ENCODE measurements around the gene ACER3.

Gene ACER3

GRCh38 chr11:76843907-76844306, 16.8 kb upstream of the ACER3 start:
- H3K79me1 ChIP-seq (ENCODE audit: low read depth, low read length) = no peaks in the 10 kb centered on the region

GRCh38 chr11:76844511-76844910, 16.2 kb upstream of the ACER3 start:
- H3K27ac ChIP-seq (replicated peaks; ENCODE audit: low read length) = no peak overlapping the region
- H3K18ac ChIP-seq (ENCODE audit: low read length) = no peak overlapping the region
- no peak overlapping the region for H2AFZ ChIP-seq (ENCODE audit: low read length)
- no peak overlapping the region for H3K9ac ChIP-seq (ENCODE audit: low read depth, low read length, poor library complexity)
- no peak overlapping the region for H2BK5ac ChIP-seq (ENCODE audit: low read length)
- H3K4me1 ChIP-seq (ENCODE audit: control insufficient read depth in 2 of 2, insufficient read depth in 1 of 2, low read depth in 1 of 2, low read length in 2 of 2) = peaks cover under 1 to 11% of the 10 kb centered on the region in 2 donors
- H2BK12ac ChIP-seq (ENCODE audit: low read length) = no peak overlapping the region
- H3K4ac ChIP-seq (ENCODE audit: low read length) = no peak overlapping the region
- DNase-seq (ENCODE audit: low spot score) = no peak
- no peak overlapping the region for H2AK5ac ChIP-seq (ENCODE audit: low read depth, low read length)
- H4K8ac ChIP-seq (ENCODE audit: low read depth, low read length) = no peak overlapping the region
- no peak overlapping the region for H3K4me2 ChIP-seq (ENCODE audit: insufficient read depth, low read length, poor library complexity, severe bottlenecking)
- H3K27me3 ChIP-seq (ENCODE audit: control insufficient read depth in 3 of 3, insufficient read depth in 3 of 3, low read depth in 1 of 3, low read length in 3 of 3) = no peaks in the 10 kb centered on the region
- H3K23ac ChIP-seq (ENCODE audit: low read depth, low read length, poor library complexity) = no peak overlapping the region
- no peak overlapping the region for H2BK15ac ChIP-seq (ENCODE audit: low read length)
- H4K91ac ChIP-seq (ENCODE audit: low read depth, low read length, poor library complexity) = no peak overlapping the region
- H3K14ac ChIP-seq (ENCODE audit: low read length) = no peak overlapping the region
- H3K79me1 ChIP-seq (ENCODE audit: low read depth, low read length) = no peaks in the 10 kb centered on the region
- no peaks in the 10 kb centered on the region for H3K9me3 ChIP-seq (replicated peaks in 1 of 2; ENCODE audit: control insufficient read depth in 2 of 2, insufficient read depth in 1 of 2, low read depth in 1 of 2, low read length in 2 of 2)
- no CpG with 5 or more reads among the region's 10 CpGs for WGBS, 2 donors (ENCODE audit: extremely low coverage in 2 of 2, insufficient read length in 2 of 2, insufficient replicate concordance in 1 of 2)
- H2BK120ac ChIP-seq (ENCODE audit: low read depth, low read length) = no peak overlapping the region
- H3K4me3 ChIP-seq (ENCODE audit: low read length in 2 of 2) = no peak overlapping the region
- H3K36me3 ChIP-seq (replicated peaks in 1 of 2; ENCODE audit: control insufficient read depth in 2 of 2, insufficient read depth in 2 of 2, low read length in 2 of 2) = no peaks in the 10 kb centered on the region

More at GRCh38 chr11:76843907-76844306, 16.8 kb upstream of the ACER3 start:
- no CpG with 5 or more reads among the region's 3 CpGs for WGBS, 2 donors (ENCODE audit: extremely low coverage in 2 of 2, insufficient read length in 2 of 2, insufficient replicate concordance in 1 of 2)
- H3K27me3 ChIP-seq (ENCODE audit: control insufficient read depth in 3 of 3, insufficient read depth in 3 of 3, low read depth in 1 of 3, low read length in 3 of 3) = no peaks in the 10 kb centered on the region
- no peak overlapping the region for H2BK12ac ChIP-seq (ENCODE audit: low read length)
- no peak overlapping the region for H2BK120ac ChIP-seq (ENCODE audit: low read depth, low read length)
- H3K27ac ChIP-seq (replicated peaks; ENCODE audit: low read length) = no peak overlapping the region
- no peak overlapping the region for H4K8ac ChIP-seq (ENCODE audit: low read depth, low read length)
- no peak overlapping the region for H3K18ac ChIP-seq (ENCODE audit: low read length)
- no peak overlapping the region for H3K23ac ChIP-seq (ENCODE audit: low read depth, low read length, poor library complexity)
- no peak overlapping the region for H3K4ac ChIP-seq (ENCODE audit: low read length)
- no peak overlapping the region for H3K9ac ChIP-seq (ENCODE audit: low read depth, low read length, poor library complexity)
- no peak overlapping the region for H3K14ac ChIP-seq (ENCODE audit: low read length)
- H3K9me3 ChIP-seq (replicated peaks in 1 of 2; ENCODE audit: control insufficient read depth in 2 of 2, insufficient read depth in 1 of 2, low read depth in 1 of 2, low read length in 2 of 2) = no peaks in the 10 kb centered on the region
- H3K4me1 ChIP-seq (ENCODE audit: control insufficient read depth in 2 of 2, insufficient read depth in 1 of 2, low read depth in 1 of 2, low read length in 2 of 2) = peaks cover 5 to 13% of the 10 kb centered on the region in 2 donors
- H3K4me3 ChIP-seq (ENCODE audit: low read length in 2 of 2) = no peak overlapping the region
- no peak overlapping the region for H2AK5ac ChIP-seq (ENCODE audit: low read depth, low read length)
- H4K91ac ChIP-seq (ENCODE audit: low read depth, low read length, poor library complexity) = no peak overlapping the region
- no peak overlapping the region for H2BK15ac ChIP-seq (ENCODE audit: low read length)
- H2BK5ac ChIP-seq (ENCODE audit: low read length) = no peak overlapping the region
- H3K36me3 ChIP-seq (replicated peaks in 1 of 2; ENCODE audit: control insufficient read depth in 2 of 2, insufficient read depth in 2 of 2, low read length in 2 of 2) = no peaks in the 10 kb centered on the region
- no peak overlapping the region for H2AFZ ChIP-seq (ENCODE audit: low read length)
- H3K4me2 ChIP-seq (ENCODE audit: insufficient read depth, low read length, poor library complexity, severe bottlenecking) = no peak overlapping the region
- DNase-seq (ENCODE audit: low spot score) = no peak

DNA sequence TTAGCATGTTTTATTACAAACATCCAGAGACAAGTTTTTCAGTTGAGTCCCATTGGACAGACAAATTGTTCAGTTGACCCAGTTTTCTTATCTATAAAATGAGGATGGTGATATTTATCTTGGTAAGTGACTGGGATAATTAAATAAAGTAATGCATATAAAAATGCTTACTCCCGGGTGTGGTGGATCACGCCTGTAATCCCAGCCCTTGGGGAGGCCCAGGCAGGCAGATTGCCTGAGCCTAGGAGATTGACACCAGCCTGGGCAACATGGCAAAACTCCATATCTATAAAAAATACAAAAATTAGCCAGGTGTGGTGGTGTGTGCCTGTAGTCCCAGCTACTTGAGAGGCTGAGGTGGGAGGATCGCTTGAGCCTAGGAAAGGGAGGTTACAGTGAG, 15.6 kb upstream of the ACER3 start:
- no peak for DNase-seq (ENCODE audit: low spot score)
- Histone ChIP-seq H2BK120ac (ENCODE audit: low read depth, low read length) (no peak overlapping the region), H3K27me3 (ENCODE audit: control insufficient read depth in 3 of 3, insufficient read depth in 3 of 3, low read depth in 1 of 3, low read length in 3 of 3) (peaks cover 0 to 4% (median 0%) of the 10 kb centered on the region in 3 experiments), H3K36me3 (replicated peaks in 1 of 2; ENCODE audit: control insufficient read depth in 2 of 2, insufficient read depth in 2 of 2, low read length in 2 of 2) (no peaks in the 10 kb centered on the region), H2BK12ac (ENCODE audit: low read length) (no peak overlapping the region), H3K79me1 (ENCODE audit: low read depth, low read length) (no peaks in the 10 kb centered on the region), H3K23ac (ENCODE audit: low read depth, low read length, poor library complexity) (no peak overlapping the region), H2BK15ac (ENCODE audit: low read length) (no peak overlapping the region), H3K27ac (replicated peaks; ENCODE audit: low read length) (no peak overlapping the region), H3K4ac (ENCODE audit: low read length) (no peak overlapping the region), H2AK5ac (ENCODE audit: low read depth, low read length) (no peak overlapping the region), H3K9ac (ENCODE audit: low read depth, low read length, poor library complexity) (no peak overlapping the region), H3K4me2 (ENCODE audit: insufficient read depth, low read length, poor library complexity, severe bottlenecking) (no peak overlapping the region), H4K91ac (ENCODE audit: low read depth, low read length, poor library complexity) (no peak overlapping the region), H2BK5ac (ENCODE audit: low read length) (no peak overlapping the region), H3K18ac (ENCODE audit: low read length) (no peak overlapping the region), H2AFZ (ENCODE audit: low read length) (no peak overlapping the region), H3K9me3 (replicated peaks in 1 of 2; ENCODE audit: control insufficient read depth in 2 of 2, insufficient read depth in 1 of 2, low read depth in 1 of 2, low read length in 2 of 2) (no peaks in the 10 kb centered on the region), H3K14ac (ENCODE audit: low read length) (no peak overlapping the region), H3K4me1 (ENCODE audit: control insufficient read depth in 2 of 2, insufficient read depth in 1 of 2, low read depth in 1 of 2, low read length in 2 of 2) (peaks cover 0 to 11% of the 10 kb centered on the region in 2 donors), H4K8ac (ENCODE audit: low read depth, low read length) (no peak overlapping the region), H3K4me3 (ENCODE audit: low read length in 2 of 2) (no peak overlapping the region)
- WGBS, 2 donors (ENCODE audit: extremely low coverage in 2 of 2, insufficient read length in 2 of 2, insufficient replicate concordance in 1 of 2) = no CpG with 5 or more reads among the region's 3 CpGs

- Histone ChIP-seq H2BK15ac (ENCODE audit: low read length) (no peak overlapping the region), H2BK5ac (ENCODE audit: low read length) (no peak overlapping the region), H3K36me3 (replicated peaks in 1 of 2; ENCODE audit: control insufficient read depth in 2 of 2, insufficient read depth in 2 of 2, low read length in 2 of 2) (no peaks in the 10 kb centered on the region), H3K27me3 (ENCODE audit: control insufficient read depth in 3 of 3, insufficient read depth in 3 of 3, low read depth in 1 of 3, low read length in 3 of 3) (peaks cover 0 to 16% (median 0%) of the 10 kb centered on the region in 3 experiments), H3K9me3 (replicated peaks in 1 of 2; ENCODE audit: control insufficient read depth in 2 of 2, insufficient read depth in 1 of 2, low read depth in 1 of 2, low read length in 2 of 2) (no peaks in the 10 kb centered on the region), H3K9ac (ENCODE audit: low read depth, low read length, poor library complexity) (no peak overlapping the region), H3K4ac (ENCODE audit: low read length) (no peak overlapping the region), H2BK12ac (ENCODE audit: low read length) (no peak overlapping the region), H3K23ac (ENCODE audit: low read depth, low read length, poor library complexity) (no peak overlapping the region), H3K4me2 (ENCODE audit: insufficient read depth, low read length, poor library complexity, severe bottlenecking) (no peak overlapping the region), H2AFZ (ENCODE audit: low read length) (no peak overlapping the region), H2AK5ac (ENCODE audit: low read depth, low read length) (no peak overlapping the region), H3K14ac (ENCODE audit: low read length) (no peak overlapping the region), H3K79me1 (ENCODE audit: low read depth, low read length) (no peaks in the 10 kb centered on the region), H3K4me1 (ENCODE audit: control insufficient read depth in 2 of 2, insufficient read depth in 1 of 2, low read depth in 1 of 2, low read length in 2 of 2) (peaks cover 0 to 10% of the 10 kb centered on the region in 2 donors), H4K8ac (ENCODE audit: low read depth, low read length) (no peak overlapping the region), H3K18ac (ENCODE audit: low read length) (no peak overlapping the region), H3K4me3 (ENCODE audit: low read length in 2 of 2) (no peak overlapping the region), H2BK120ac (ENCODE audit: low read depth, low read length) (no peak overlapping the region), H4K91ac (ENCODE audit: low read depth, low read length, poor library complexity) (no peak overlapping the region), H3K27ac (replicated peaks; ENCODE audit: low read length) (no peak overlapping the region)
- no CpG with 5 or more reads among the region's 3 CpGs for WGBS, 2 donors (ENCODE audit: extremely low coverage in 2 of 2, insufficient read length in 2 of 2, insufficient replicate concordance in 1 of 2)
- no peak for DNase-seq (ENCODE audit: low spot score)
These were observed 14.3 kb upstream of the ACER3 start for GRCh38 chr11:76846441-76846840.
